GM21717 (cell line): ENCODE results near the gene ADD1.
"Not testable (repeated sequence)": the region's sequence is repeated elsewhere in the genome, so short reads cannot be mapped to it uniquely, and the experiment has no call there.

ENCODE experiments used
- ATAC-seq: cut with Tn5 transposase; IDR thresholded peaks from one replicate; pipeline ENCODE4 v1.9.1; 2021; ENCODE audit warnings: mild to moderate bottlenecking, moderate library complexity; ENCODE audit not compliant: unreplicated experiment

Gene ADD1

GRCh38 chr4:2942037-2942531 lies 98.4 kb downstream of the ADD1 start:
- ATAC-seq: no peak

- ATAC-seq: no peak
Observed at GRCh38 chr4:2942532-2943363, 99.1 kb downstream of the ADD1 start.

GRCh38 chr4:2943364-2944090 lies 99.9 kb downstream of the ADD1 start:
- no peak for ATAC-seq

GRCh38 chr4:2944091-2944482 lies 100.4 kb downstream of the ADD1 start:
- ATAC-seq: no peak

GRCh38 chr4:2944586-2945526 lies 101.2 kb downstream of the ADD1 start:
- no peak for ATAC-seq

GRCh38 chr4:2945619-2946604 lies 102.3 kb downstream of the ADD1 start:
- not testable (repeated sequence) for ATAC-seq

- no peak for ATAC-seq
Observed at GRCh38 chr4:2946812-2947600, 103.4 kb downstream of the ADD1 start.

- ATAC-seq: no peak
Observed at GRCh38 chr4:2947926-2948325, 104.3 kb downstream of the ADD1 start.

GRCh38 chr4:2948895-2949781 lies 105.5 kb downstream of the ADD1 start:
- ATAC-seq: no peak

- no peak for ATAC-seq
Observed at GRCh38 chr4:2949782-2950125, 106.1 kb downstream of the ADD1 start.

- no peak for ATAC-seq
Observed at GRCh38 chr4:2950221-2950989, 106.8 kb downstream of the ADD1 start.

GRCh38 chr4:2953496-2953895 lies 109.9 kb downstream of the ADD1 start:
- ATAC-seq: no peak

- peak; percentile 55 for ATAC-seq
Observed at GRCh38 chr4:2954358-2955185, 110.9 kb downstream of the ADD1 start.

GRCh38 chr4:2955186-2956044 lies 111.8 kb downstream of the ADD1 start:
- ATAC-seq: not testable (repeated sequence)

GRCh38 chr4:2958446-2958845 lies 114.8 kb downstream of the ADD1 start:
- no peak for ATAC-seq
